Ishikawa (cell line): ENCODE results near the gene ATP9A.

Source experiments
- CEBPB ChIP-seq: IDR thresholded peaks from 2 replicates; pipeline ENCODE4 v1.6.1; 2012
- CREB1 ChIP-seq: IDR thresholded peaks from 2 replicates; pipeline ENCODE4 v1.6.1; 2012; ENCODE audit warnings: low read depth
- NFIC ChIP-seq: IDR thresholded peaks from 2 replicates; pipeline ENCODE4 v1.6.1; 2012
- TF ChIP-seq, protein P1 (sequence below): IDR thresholded peaks from 2 replicates; pipeline ENCODE4 v1.6.1; 2012

DNA sequence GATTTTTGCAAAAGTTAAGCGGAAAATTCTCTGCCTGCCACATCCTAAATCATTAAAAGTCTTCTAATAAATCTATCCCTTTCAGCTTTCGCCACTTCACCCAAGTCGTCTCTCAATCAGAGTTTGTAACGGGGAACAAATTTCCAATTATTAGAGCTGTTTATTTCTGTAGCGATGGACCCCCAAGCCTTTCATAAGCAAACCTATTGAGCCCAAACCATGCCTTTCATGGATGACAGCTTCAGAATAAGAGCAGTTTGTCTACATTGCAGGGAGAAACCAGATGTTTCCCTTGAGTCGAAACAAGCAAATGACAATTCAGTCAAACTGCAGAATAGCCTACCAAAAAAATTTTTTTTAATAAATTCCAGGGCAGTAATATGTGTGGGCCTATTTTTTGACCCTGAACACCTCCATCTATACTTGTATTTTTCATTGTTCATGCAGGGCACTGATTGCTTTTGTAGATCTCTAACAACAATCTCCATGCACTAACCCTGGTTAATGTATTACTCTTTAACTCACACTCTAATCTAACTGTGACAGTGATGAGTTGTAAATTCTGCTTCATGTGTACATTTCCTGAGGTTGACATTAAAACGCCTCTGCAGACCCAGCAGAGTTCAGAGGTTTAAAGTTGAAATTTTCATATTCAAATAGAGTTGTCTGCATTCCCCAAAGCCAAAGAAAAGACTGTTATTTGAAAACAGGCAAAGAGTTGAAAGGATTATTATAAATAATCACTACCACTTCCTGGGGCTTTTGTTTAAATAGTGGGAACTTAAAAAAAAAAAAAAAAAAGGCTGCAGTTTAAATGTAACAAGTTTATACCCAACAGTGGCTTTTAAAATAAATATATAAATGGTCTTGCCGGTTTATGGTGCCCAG lies 64.5 kb downstream of the ATP9A start:
- no peak for TF ChIP-seq NFIC
- TF ChIP-seq CREB1: no peak
- TF ChIP-seq, protein P1, sequence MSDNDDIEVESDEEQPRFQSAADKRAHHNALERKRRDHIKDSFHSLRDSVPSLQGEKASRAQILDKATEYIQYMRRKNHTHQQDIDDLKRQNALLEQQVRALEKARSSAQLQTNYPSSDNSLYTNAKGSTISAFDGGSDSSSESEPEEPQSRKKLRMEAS: no peak
- TF ChIP-seq CEBPB: no peak
